ENCODE measurements around the gene GALC. TPM values are rescaled to one million over a fixed set of nuclear protein-coding genes. Genes with fewer than 3 reads are reported as not detected.

Gene GALC
- total RNA-seq, 2 donors from 2014 or later = 31.8 to 76.0 TPM

GRCh38 chr14:88037325-88037724 is 44.3 kb upstream of the GALC start:
- no peak for DNase-seq
- H3K4me3 Mint-ChIP-seq = no peak overlapping the region

GRCh38 chr14:88036422-88036821 is 43.4 kb upstream of the GALC start:
- no peak for TF ChIP-seq CTCF (conservative IDR thresholded peaks at IDR 0.05)
- peak; percentile 55 for DNase-seq
- no peak overlapping the region for H3K27ac ChIP-seq (ENCODE audit: low read depth, low read length)
- H3K27me3 Mint-ChIP-seq (ENCODE audit: insufficient read depth) = no peaks in the 10 kb centered on the region
- H3K4me3 Mint-ChIP-seq = no peak overlapping the region
- H3K27me3 ChIP-seq (ENCODE audit: control insufficient read depth, insufficient read depth, low read length, poor library complexity, severe bottlenecking) = no peaks in the 10 kb centered on the region
- H3K36me3 ChIP-seq (ENCODE audit: control insufficient read depth, insufficient read depth, low read length) = no peaks in the 10 kb centered on the region
- peaks cover 38% of the 10 kb centered on the region for H3K4me1 Mint-ChIP-seq
- H3K9ac ChIP-seq (ENCODE audit: extremely low read depth, low read length, poor library complexity, severe bottlenecking) = no peak overlapping the region
- H3K36me3 Mint-ChIP-seq (ENCODE audit: low read depth) = no peaks in the 10 kb centered on the region
- H3K9me3 Mint-ChIP-seq = peaks cover 4% of the 10 kb centered on the region
- WGBS, 2 experiments (ENCODE audit: insufficient coverage in 1 of 2, insufficient read length in 1 of 2) = 56 to 67% methylated on average over 2 of the region's 2 CpGs
- no peak overlapping the region for H3K27ac Mint-ChIP-seq
- H3K4me3 ChIP-seq (ENCODE audit: low read length) = no peak overlapping the region
- no peaks in the 10 kb centered on the region for H3K9me3 ChIP-seq (ENCODE audit: control insufficient read depth, low read length)
- H3K4me1 ChIP-seq (ENCODE audit: control insufficient read depth, insufficient read depth, low read length) = peaks cover 10% of the 10 kb centered on the region

More at GRCh38 chr14:88037325-88037724, 44.3 kb upstream of the GALC start:
- Mint-ChIP-seq H3K36me3 (ENCODE audit: low read depth) (no peaks in the 10 kb centered on the region), H3K27me3 (ENCODE audit: insufficient read depth) (no peaks in the 10 kb centered on the region), H3K27ac (no peak overlapping the region), H3K9me3 (peaks cover 4% of the 10 kb centered on the region), H3K4me1 (peaks cover 38% of the 10 kb centered on the region)
- 71% methylated on average over 1 of the region's 1 CpG; no CpG with 5 or more reads in 1 of the 2 experiments for WGBS, 2 experiments (ENCODE audit: insufficient coverage in 1 of 2, insufficient read length in 1 of 2)
- H3K9ac ChIP-seq (ENCODE audit: extremely low read depth, low read length, poor library complexity, severe bottlenecking) = no peak overlapping the region
- TF ChIP-seq CTCF (conservative IDR thresholded peaks at IDR 0.05) = no peak
- no peak overlapping the region for H3K4me3 ChIP-seq (ENCODE audit: low read length)
- H3K27ac ChIP-seq (ENCODE audit: low read depth, low read length) = peak overlapping the region; percentile 55
- H3K36me3 ChIP-seq (ENCODE audit: control insufficient read depth, insufficient read depth, low read length) = no peaks in the 10 kb centered on the region
- H3K4me1 ChIP-seq (ENCODE audit: control insufficient read depth, insufficient read depth, low read length) = peaks cover 10% of the 10 kb centered on the region
- no peaks in the 10 kb centered on the region for H3K9me3 ChIP-seq (ENCODE audit: control insufficient read depth, low read length)
- no peaks in the 10 kb centered on the region for H3K27me3 ChIP-seq (ENCODE audit: control insufficient read depth, insufficient read depth, low read length, poor library complexity, severe bottlenecking)

GRCh38 chr14:88034076-88034475 is 41.1 kb upstream of the GALC start:
- no peak for TF ChIP-seq CTCF (conservative IDR thresholded peaks at IDR 0.05)
- Histone ChIP-seq H3K9me3 (ENCODE audit: control insufficient read depth, low read length) (no peaks in the 10 kb centered on the region), H3K36me3 (ENCODE audit: control insufficient read depth, insufficient read depth, low read length) (no peaks in the 10 kb centered on the region), H3K27ac (ENCODE audit: low read depth, low read length) (no peak overlapping the region), H3K27me3 (ENCODE audit: control insufficient read depth, insufficient read depth, low read length, poor library complexity, severe bottlenecking) (no peaks in the 10 kb centered on the region), H3K9ac (ENCODE audit: extremely low read depth, low read length, poor library complexity, severe bottlenecking) (no peak overlapping the region), H3K4me1 (ENCODE audit: control insufficient read depth, insufficient read depth, low read length) (peaks cover 10% of the 10 kb centered on the region), H3K4me3 (ENCODE audit: low read length) (no peak overlapping the region)
- no peak overlapping the region for H3K4me3 Mint-ChIP-seq
- H3K36me3 Mint-ChIP-seq (ENCODE audit: low read depth) = no peaks in the 10 kb centered on the region
- no peak overlapping the region for H3K27ac Mint-ChIP-seq
- peaks cover 39% of the 10 kb centered on the region for H3K4me1 Mint-ChIP-seq
- peaks cover 4% of the 10 kb centered on the region for H3K9me3 Mint-ChIP-seq
- 87 to 100% methylated on average over 1 to 2 of the region's 2 CpGs for WGBS, 2 experiments (ENCODE audit: insufficient coverage in 1 of 2, insufficient read length in 1 of 2)
- H3K27me3 Mint-ChIP-seq (ENCODE audit: insufficient read depth) = no peaks in the 10 kb centered on the region
- DNase-seq = no peak

All from endodermal cell (in vitro differentiated cells).